Neural cell (in vitro differentiated cells): ENCODE measurements around the gene PHLPP1. TPM values are rescaled to one million over a fixed set of nuclear protein-coding genes. Genes with fewer than 3 reads are reported as not detected.

Source experiments
- H2AFZ ChIP-seq: fragments of 200-600, 300-800 bp; sonication (generic), shearing (Covaris generic); 2 replicates; pipeline ENCODE4 v1.6.0; 2014; ENCODE audit warnings: low read depth, mild to moderate bottlenecking, antibody characterized with exemption, low read length, moderate library complexity
- H3F3A ChIP-seq: fragments of 200-600 bp; shearing (Covaris generic); 2 replicates; pipeline ENCODE4 v1.6.1; 2016; ENCODE audit warnings: mild to moderate bottlenecking, moderate library complexity, mixed read lengths, antibody characterized with exemption, low read length; ENCODE audit not compliant: insufficient read depth, poor library complexity, severe bottlenecking
- H3K27ac ChIP-seq: fragments of 200-600, 300-800 bp; sonication (generic), shearing (Covaris generic); 2 replicates; pipeline ENCODE4 v1.5.1; 2014; ENCODE audit warnings: mild to moderate bottlenecking, low read length, moderate library complexity
- H3K27me3 ChIP-seq: fragments of 300-800, 200-600 bp; sonication (generic), shearing (Covaris generic); 2 replicates; pipeline ENCODE4 v1.6.0; 2014; ENCODE audit warnings: mild to moderate bottlenecking, low read depth, low read length, moderate library complexity; ENCODE audit not compliant: insufficient read depth
- H3K36me3 ChIP-seq: fragments of 300-800, 200-600 bp; sonication (generic), shearing (Covaris generic); 2 replicates; pipeline ENCODE4 v1.5.1; 2014; ENCODE audit warnings: mild to moderate bottlenecking, antibody characterized with exemption, low read length, moderate library complexity; ENCODE audit not compliant: insufficient read depth
- H3K4me2 ChIP-seq: fragments of 300-800, 200-600 bp; sonication (generic), shearing (Covaris generic); 2 replicates; pipeline ENCODE4 v1.6.0; 2014; ENCODE audit warnings: mild to moderate bottlenecking, low read length
- H3K4me3 ChIP-seq: fragments of 300-800, 200-600 bp; sonication (generic), shearing (Covaris generic); 2 replicates; pipeline ENCODE4 v1.5.1; 2014; ENCODE audit warnings: mild to moderate bottlenecking, low read length, moderate library complexity
- H3K79me2 ChIP-seq: fragments of 200-600 bp; shearing (Covaris generic); replicated peaks from 2 replicates; pipeline ENCODE4 v1.6.0; 2014; ENCODE audit warnings: mild to moderate bottlenecking, low read length, moderate library complexity; ENCODE audit not compliant: insufficient read depth
- H3K9ac ChIP-seq: fragments of 300-800, 200-600 bp; sonication (generic), shearing (Covaris generic); 2 replicates; pipeline ENCODE4 v1.6.1; 2016; ENCODE audit warnings: mild to moderate bottlenecking, low read length, mixed read lengths
- H3K9me2 ChIP-seq: fragments of 200-600 bp; shearing (Covaris generic); 2 replicates; pipeline ENCODE4 v1.6.1; 2016; ENCODE audit warnings: mild to moderate bottlenecking, low read length, mixed read lengths; ENCODE audit not compliant: insufficient read depth
- H3K9me3 ChIP-seq: fragments of 200-600, 300-800 bp; sonication (generic), shearing (Covaris generic); 2 replicates; pipeline ENCODE4 v1.6.1; 2016; ENCODE audit warnings: mild to moderate bottlenecking, mixed run types, low read length, moderate library complexity, mixed read lengths
- H4K20me1 ChIP-seq: fragments of 200-600 bp; shearing (Covaris generic); 2 replicates; pipeline ENCODE4 v1.6.1; 2016; ENCODE audit warnings: mild to moderate bottlenecking, mixed run types; ENCODE audit not compliant: insufficient read depth
- CTCF ChIP-seq: fragments of 450-650 bp; IDR thresholded peaks from 2 replicates; pipeline ENCODE4 v1.5.1; 2014; ENCODE audit warnings: antibody characterized with exemption, mild to moderate bottlenecking, moderate library complexity; ENCODE audit not compliant: poor library complexity, severe bottlenecking
- EP300 ChIP-seq: fragments of 450-650 bp; conservative IDR thresholded peaks from 2 replicates; pipeline ENCODE4 v1.6.1; 2014; ENCODE audit warnings: antibody characterized with exemption, mild to moderate bottlenecking, moderate library complexity; ENCODE audit not compliant: poor library complexity, severe bottlenecking
- EZH2 ChIP-seq: fragments of 200-600, 300-800 bp; shearing (Covaris generic), sonication (generic); IDR thresholded peaks from 2 replicates; pipeline ENCODE4 v1.6.1; 2014; ENCODE audit warnings: antibody characterized with exemption, low read length, borderline replicate concordance, mild to moderate bottlenecking; ENCODE audit not compliant: insufficient read depth, poor library complexity, severe bottlenecking
- MXI1 ChIP-seq: fragments of 450-650 bp; conservative IDR thresholded peaks from 2 replicates; pipeline ENCODE4 v1.6.1; 2014; ENCODE audit warnings: antibody characterized with exemption, mild to moderate bottlenecking; ENCODE audit not compliant: poor library complexity, severe bottlenecking
- POLR2AphosphoS5 ChIP-seq: IDR thresholded peaks from 2 replicates; pipeline ENCODE4 v1.6.1; 2012
- RAD21 ChIP-seq: fragments of 450-650 bp; conservative IDR thresholded peaks from 2 replicates; pipeline ENCODE4 v1.6.1; 2014; ENCODE audit warnings: antibody characterized with exemption, mild to moderate bottlenecking, moderate library complexity
- REST ChIP-seq: IDR thresholded peaks from 2 replicates; pipeline ENCODE4 v1.6.1; 2012; ENCODE audit warnings: borderline replicate concordance
- SMC3 ChIP-seq: fragments of 450-650 bp; conservative IDR thresholded peaks from 2 replicates; pipeline ENCODE4 v1.6.1; 2014; ENCODE audit warnings: antibody characterized with exemption, mild to moderate bottlenecking, moderate library complexity; ENCODE audit not compliant: poor library complexity
- TAF1 ChIP-seq: IDR thresholded peaks from 2 replicates; pipeline ENCODE4 v1.6.1; 2012; ENCODE audit warnings: low read depth
- polyA plus RNA-seq: library from polyadenylated mRNA; depleted of rRNA; stranded (reverse); fragments of >200 nt; gene quantifications from 2 replicates; pipeline ENCODE4 v1.2.3, GENCODE V29; 2014

PHLPP1 gene
- polyA plus RNA-seq, 1 donor from 2014 or later = 4.5 TPM

GRCh38 chr18:62939926-62940325 lies 224.6 kb downstream of the PHLPP1 start:
- Histone ChIP-seq H3K79me2 (no peaks in the 10 kb centered on the region), H3K9me2 (no peaks in the 10 kb centered on the region), H3K9ac (no peak overlapping the region), H4K20me1 (no peaks in the 10 kb centered on the region), H3F3A (no peaks in the 10 kb centered on the region), H2AFZ (no peak overlapping the region), H3K4me3 (no peak overlapping the region), H3K9me3 (no peaks in the 10 kb centered on the region), H3K36me3 (no peaks in the 10 kb centered on the region), H3K4me2 (no peak overlapping the region), H3K27ac (no peak overlapping the region), H3K27me3 (no peaks in the 10 kb centered on the region)
- TF ChIP-seq MXI1 (no peak), SMC3 (no peak), POLR2AphosphoS5 (no peak), EZH2 (no peak), REST (no peak), TAF1 (no peak), RAD21 (no peak), EP300 (no peak), CTCF (no peak)

GRCh38 chr18:62942578-62942977 lies 227.2 kb downstream of the PHLPP1 start:
- Histone ChIP-seq H3K4me2 (no peak overlapping the region), H3K4me3 (no peak overlapping the region), H3F3A (no peaks in the 10 kb centered on the region), H3K9me2 (no peaks in the 10 kb centered on the region), H3K9ac (no peak overlapping the region), H3K9me3 (no peaks in the 10 kb centered on the region), H3K27ac (no peak overlapping the region), H3K36me3 (peaks cover 6% of the 10 kb centered on the region), H4K20me1 (no peaks in the 10 kb centered on the region), H2AFZ (no peak overlapping the region), H3K79me2 (no peaks in the 10 kb centered on the region), H3K27me3 (no peaks in the 10 kb centered on the region)
- TF ChIP-seq SMC3 = no peak
- TF ChIP-seq TAF1 = no peak
- no peak for TF ChIP-seq REST
- TF ChIP-seq EZH2 = no peak
- TF ChIP-seq POLR2AphosphoS5 = no peak
- TF ChIP-seq RAD21 = no peak
- TF ChIP-seq EP300 = no peak
- no peak for TF ChIP-seq CTCF
- no peak for TF ChIP-seq MXI1
